Measurements from ENCODE around the gene CAMK1D. TPM values are rescaled to one million over a fixed set of nuclear protein-coding genes. Genes with fewer than 3 reads are reported as not detected.
"Not testable (repeated sequence)": the region's sequence is repeated elsewhere in the genome, so short reads cannot be mapped to it uniquely, and the experiment has no call there.

Gene CAMK1D
- total RNA-seq, 6 experiments from 2014 or later = 5.3 to 10.8 (median 9.5) TPM

GRCh38 chr10:12432402-12433189 lies 83.2 kb downstream of the CAMK1D start:
- peak in 3 of 4 donors; percentile 33 to 70 (median 51) for ATAC-seq
- Histone ChIP-seq H3K9me3 (no peaks in the 10 kb centered on the region), H3K27ac (no peak overlapping the region), H3K27me3 (no peaks in the 10 kb centered on the region), H3K4me3 (no peak overlapping the region), H3K4me1 (no peaks in the 10 kb centered on the region), H3K36me3 (no peaks in the 10 kb centered on the region)
- TF ChIP-seq POLR2A (IDR thresholded peaks at IDR 0.05) = no peak
- TF ChIP-seq, protein P1, sequence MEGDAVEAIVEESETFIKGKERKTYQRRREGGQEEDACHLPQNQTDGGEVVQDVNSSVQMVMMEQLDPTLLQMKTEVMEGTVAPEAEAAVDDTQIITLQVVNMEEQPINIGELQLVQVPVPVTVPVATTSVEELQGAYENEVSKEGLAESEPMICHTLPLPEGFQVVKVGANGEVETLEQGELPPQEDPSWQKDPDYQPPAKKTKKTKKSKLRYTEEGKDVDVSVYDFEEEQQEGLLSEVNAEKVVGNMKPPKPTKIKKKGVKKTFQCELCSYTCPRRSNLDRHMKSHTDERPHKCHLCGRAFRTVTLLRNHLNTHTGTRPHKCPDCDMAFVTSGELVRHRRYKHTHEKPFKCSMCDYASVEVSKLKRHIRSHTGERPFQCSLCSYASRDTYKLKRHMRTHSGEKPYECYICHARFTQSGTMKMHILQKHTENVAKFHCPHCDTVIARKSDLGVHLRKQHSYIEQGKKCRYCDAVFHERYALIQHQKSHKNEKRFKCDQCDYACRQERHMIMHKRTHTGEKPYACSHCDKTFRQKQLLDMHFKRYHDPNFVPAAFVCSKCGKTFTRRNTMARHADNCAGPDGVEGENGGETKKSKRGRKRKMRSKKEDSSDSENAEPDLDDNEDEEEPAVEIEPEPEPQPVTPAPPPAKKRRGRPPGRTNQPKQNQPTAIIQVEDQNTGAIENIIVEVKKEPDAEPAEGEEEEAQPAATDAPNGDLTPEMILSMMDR (IDR thresholded peaks at IDR 0.05) = no peak
- intact Hi-C loops (cut with DNase I) = no loop called here
- 78% methylated on average over 3 of the region's 13 CpGs for WGBS (ENCODE audit: insufficient coverage, low coverage, low lambda C conversion rate, missing lambda C conversion rate)
- no peak for DNase-seq

- 53% methylated on average over 6 of the region's 6 CpGs for WGBS (ENCODE audit: insufficient coverage, low coverage, low lambda C conversion rate, missing lambda C conversion rate)
Observed at GRCh38 chr10:12434277-12434676, 84.9 kb downstream of the CAMK1D start.

GRCh38 chr10:12434677-12435076 lies 85.3 kb downstream of the CAMK1D start:
- DNase-seq; H3K4me1 ChIP-seq; H3K9me3 ChIP-seq; H3K36me3 ChIP-seq; ATAC-seq; H3K27me3 ChIP-seq; H3K27ac ChIP-seq; intact Hi-C loops (cut with DNase I); H3K4me3 ChIP-seq: not testable (repeated sequence)
- WGBS (ENCODE audit: insufficient coverage, low coverage, low lambda C conversion rate, missing lambda C conversion rate) = 88% methylated on average over 8 of the region's 8 CpGs

More at GRCh38 chr10:12434277-12434676, 84.9 kb downstream of the CAMK1D start:
- no peak for DNase-seq
- no peaks in the 10 kb centered on the region for H3K4me1 ChIP-seq
- intact Hi-C loops (cut with DNase I) = no loop called here
- ATAC-seq = no peak
- no peak overlapping the region for H3K4me3 ChIP-seq
- no peaks in the 10 kb centered on the region for H3K36me3 ChIP-seq
- no peaks in the 10 kb centered on the region for H3K9me3 ChIP-seq
- TF ChIP-seq POLR2A (IDR thresholded peaks at IDR 0.05) = no peak
- TF ChIP-seq, protein P1 (IDR thresholded peaks at IDR 0.05) = no peak
- H3K27ac ChIP-seq = no peak overlapping the region
- H3K27me3 ChIP-seq = no peaks in the 10 kb centered on the region

- no peak for ATAC-seq
- H3K36me3 ChIP-seq = no peaks in the 10 kb centered on the region
- H3K27me3 ChIP-seq = no peaks in the 10 kb centered on the region
- no peak for DNase-seq
- H3K27ac ChIP-seq = no peak overlapping the region
- H3K9me3 ChIP-seq = no peaks in the 10 kb centered on the region
- no peak for TF ChIP-seq POLR2A (IDR thresholded peaks at IDR 0.05)
- TF ChIP-seq, protein P1 (IDR thresholded peaks at IDR 0.05) = no peak
- H3K4me3 ChIP-seq = no peak overlapping the region
- intact Hi-C loops (cut with DNase I) = no loop called here
- H3K4me1 ChIP-seq = no peaks in the 10 kb centered on the region
- WGBS (ENCODE audit: insufficient coverage, low coverage, low lambda C conversion rate, missing lambda C conversion rate) = 61% methylated on average over 2 of the region's 6 CpGs
Observed at GRCh38 chr10:12435348-12435747, 86.0 kb downstream of the CAMK1D start.

DNA sequence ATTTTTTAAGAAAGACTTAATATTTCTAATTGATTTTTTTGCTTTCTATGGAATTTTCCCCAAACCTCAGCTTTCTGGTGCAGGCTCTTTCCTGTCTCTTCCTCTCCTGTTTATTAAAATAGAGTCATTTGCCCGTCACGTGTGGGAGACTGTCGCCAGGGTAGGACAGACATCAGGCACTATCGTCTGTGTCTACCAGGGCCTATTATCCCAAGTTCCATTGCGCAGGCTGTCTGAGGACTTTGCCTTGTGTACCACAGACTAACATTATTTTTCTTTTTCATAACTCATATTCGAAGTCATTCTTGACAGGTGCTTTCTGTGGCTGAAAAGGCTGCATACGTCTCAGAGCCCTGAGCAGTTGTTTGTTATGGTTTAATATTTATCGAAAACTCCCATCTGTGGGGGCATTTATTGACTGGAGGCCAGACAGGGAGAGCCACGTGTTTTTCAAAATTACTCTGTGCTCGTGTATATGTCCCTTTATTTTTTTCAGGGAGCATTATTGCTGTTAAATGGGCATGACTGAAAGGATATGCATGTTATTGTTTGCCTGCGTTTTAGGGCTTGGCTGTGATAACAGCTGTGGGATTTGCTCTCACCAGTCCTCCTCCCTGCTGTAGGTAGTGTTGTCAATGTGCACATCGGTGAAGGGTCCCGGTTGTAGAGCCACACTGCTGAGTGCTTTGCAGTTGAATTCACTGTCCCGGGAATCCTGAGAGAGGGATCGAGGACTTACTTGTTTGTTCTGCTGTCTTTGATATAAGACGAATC lies 89.8 kb downstream of the CAMK1D start:
- no peak for TF ChIP-seq POLR2A (IDR thresholded peaks at IDR 0.05)
- TF ChIP-seq, protein P1 (IDR thresholded peaks at IDR 0.05) = no peak
- intact Hi-C loops (cut with DNase I) = no loop called here

GRCh38 chr10:12439767-12440166 lies 90.4 kb downstream of the CAMK1D start:
- H3K9me3 ChIP-seq; H3K27me3 ChIP-seq; intact Hi-C loops (cut with DNase I); H3K27ac ChIP-seq; H3K4me3 ChIP-seq; H3K4me1 ChIP-seq; ATAC-seq; DNase-seq; H3K36me3 ChIP-seq: not testable (repeated sequence)
- WGBS (ENCODE audit: insufficient coverage, low coverage, low lambda C conversion rate, missing lambda C conversion rate) = 86% methylated on average over 5 of the region's 6 CpGs

More for the DNA sequence above, 89.8 kb downstream of the CAMK1D start:
- 63% methylated on average over 16 of the region's 16 CpGs for WGBS (ENCODE audit: insufficient coverage, low coverage, low lambda C conversion rate, missing lambda C conversion rate)
- Histone ChIP-seq H3K27ac (no peak overlapping the region), H3K36me3 (no peaks in the 10 kb centered on the region), H3K27me3 (no peaks in the 10 kb centered on the region), H3K4me1 (no peaks in the 10 kb centered on the region), H3K9me3 (no peaks in the 10 kb centered on the region), H3K4me3 (no peak overlapping the region)
- DNase-seq = no peak
- ATAC-seq = peak in 1 of 4 donors; percentile 58

All from right lobe of liver (tissue), 6 donors.